ENCODE results near the gene SRD5A3. TPM values are rescaled to one million over a fixed set of nuclear protein-coding genes. Genes with fewer than 3 reads are reported as not detected.

The SRD5A3 gene
- total RNA-seq, 2 experiments from 2014 or later, result 8.8 to 9.7 TPM

- ATAC-seq (no peak), DNase-seq (no peak)
- Mint-ChIP-seq H3K9me3 (ENCODE audit: low read depth) (no peaks in the 10 kb centered on the region), H3K27ac (no peak overlapping the region), H3K4me1 (no peaks in the 10 kb centered on the region), H3K4me3 (no peak overlapping the region), H3K27me3 (no peaks in the 10 kb centered on the region), H3K36me3 (no peaks in the 10 kb centered on the region)
- CTCF ChIA-PET, result interaction anchor here (1.2 kb wide), 1 partner anchor 11 kb away, joined by 3 read pairs; no protein-coding TSS in a partner anchor
Measured at GRCh38 chr4:55367084-55367722, 21.2 kb downstream of the SRD5A3 start.

GRCh38 chr4:55369968-55370367 is 23.9 kb downstream of the SRD5A3 start:
- H3K4me3 Mint-ChIP-seq, result no peak overlapping the region
- H3K4me1 Mint-ChIP-seq, result no peaks in the 10 kb centered on the region
- no peak overlapping the region for H3K27ac Mint-ChIP-seq
- DNase-seq, result no peak
- H3K9me3 Mint-ChIP-seq (ENCODE audit: low read depth), result no peaks in the 10 kb centered on the region
- no peaks in the 10 kb centered on the region for H3K36me3 Mint-ChIP-seq
- no peaks in the 10 kb centered on the region for H3K27me3 Mint-ChIP-seq
- CTCF ChIA-PET, result interaction anchor here (0.7 to 1.1 kb wide), 2 partner anchors 44 to 1242 kb away, joined by 3 read pairs; no protein-coding TSS in a partner anchor
- ATAC-seq, result no peak

GRCh38 chr4:55372259-55372658 is 26.2 kb downstream of the SRD5A3 start:
- Mint-ChIP-seq H3K27me3 (no peaks in the 10 kb centered on the region), H3K4me1 (no peaks in the 10 kb centered on the region), H3K9me3 (ENCODE audit: low read depth) (no peaks in the 10 kb centered on the region), H3K36me3 (no peaks in the 10 kb centered on the region), H3K27ac (no peak overlapping the region), H3K4me3 (no peak overlapping the region)
- CTCF ChIA-PET, result interaction anchor here (2.5 kb wide), 1 partner anchor 26 kb away, joined by 6 read pairs; the partner anchor contains the start of gene SRD5A3
- DNase-seq (no peak), ATAC-seq (no peak)

- ATAC-seq (no peak), DNase-seq (no peak)
- no peak overlapping the region for H3K4me3 Mint-ChIP-seq
- H3K27me3 Mint-ChIP-seq, result no peaks in the 10 kb centered on the region
- H3K4me1 Mint-ChIP-seq, result no peaks in the 10 kb centered on the region
- no peak overlapping the region for H3K27ac Mint-ChIP-seq
- H3K9me3 Mint-ChIP-seq (ENCODE audit: low read depth), result no peaks in the 10 kb centered on the region
- CTCF ChIA-PET, result interaction anchor here (2.5 kb wide), 1 partner anchor 28 kb away, joined by 6 read pairs; the partner anchor contains the start of gene SRD5A3
- H3K36me3 Mint-ChIP-seq, result no peaks in the 10 kb centered on the region
Measured at GRCh38 chr4:55373461-55373860, 27.4 kb downstream of the SRD5A3 start.

GRCh38 chr4:55376698-55377097 is 30.7 kb downstream of the SRD5A3 start:
- Mint-ChIP-seq H3K9me3 (ENCODE audit: low read depth) (no peaks in the 10 kb centered on the region), H3K27me3 (no peaks in the 10 kb centered on the region), H3K36me3 (no peaks in the 10 kb centered on the region), H3K4me3 (no peak overlapping the region), H3K4me1 (peaks cover 3% of the 10 kb centered on the region), H3K27ac (no peak overlapping the region)
- ATAC-seq (no peak), DNase-seq (no peak)
- CTCF ChIA-PET, result no interaction called here

GRCh38 chr4:55378617-55379467 is 32.8 kb downstream of the SRD5A3 start:
- Mint-ChIP-seq H3K4me3 (no peak overlapping the region), H3K4me1 (peaks cover 7% of the 10 kb centered on the region), H3K27ac (no peak overlapping the region), H3K9me3 (ENCODE audit: low read depth) (no peaks in the 10 kb centered on the region), H3K27me3 (no peaks in the 10 kb centered on the region), H3K36me3 (no peaks in the 10 kb centered on the region)
- ATAC-seq, result no peak
- DNase-seq, result no peak
- CTCF ChIA-PET, result no interaction called here

- H3K9me3 Mint-ChIP-seq (ENCODE audit: low read depth), result no peaks in the 10 kb centered on the region
- no peak for ATAC-seq
- peaks cover 11% of the 10 kb centered on the region for H3K4me1 Mint-ChIP-seq
- H3K36me3 Mint-ChIP-seq, result no peaks in the 10 kb centered on the region
- no peak overlapping the region for H3K27ac Mint-ChIP-seq
- CTCF ChIA-PET, result no interaction called here
- H3K27me3 Mint-ChIP-seq, result no peaks in the 10 kb centered on the region
- no peak for DNase-seq
- H3K4me3 Mint-ChIP-seq, result no peak overlapping the region
Measured at GRCh38 chr4:55380576-55380975, 34.5 kb downstream of the SRD5A3 start.

- Mint-ChIP-seq H3K36me3 (no peaks in the 10 kb centered on the region), H3K27me3 (no peaks in the 10 kb centered on the region), H3K27ac (no peak overlapping the region), H3K4me3 (no peak overlapping the region), H3K4me1 (peaks cover 16% of the 10 kb centered on the region), H3K9me3 (ENCODE audit: low read depth) (no peaks in the 10 kb centered on the region)
- ATAC-seq (no peak), DNase-seq (no peak)
- CTCF ChIA-PET, result no interaction called here
Measured at GRCh38 chr4:55381502-55381901, 35.5 kb downstream of the SRD5A3 start.

GRCh38 chr4:55382488-55383003 is 36.5 kb downstream of the SRD5A3 start:
- Mint-ChIP-seq H3K36me3 (no peaks in the 10 kb centered on the region), H3K27ac (no peak overlapping the region), H3K4me1 (peaks cover 16% of the 10 kb centered on the region), H3K9me3 (ENCODE audit: low read depth) (no peaks in the 10 kb centered on the region), H3K27me3 (no peaks in the 10 kb centered on the region), H3K4me3 (no peak overlapping the region)
- CTCF ChIA-PET, result no interaction called here
- no peak for ATAC-seq
- DNase-seq, result no peak

- H3K9me3 Mint-ChIP-seq (ENCODE audit: low read depth), result no peaks in the 10 kb centered on the region
- no peak overlapping the region for H3K4me3 Mint-ChIP-seq
- H3K27ac Mint-ChIP-seq, result no peak overlapping the region
- CTCF ChIA-PET, result interaction anchor here (1.1 kb wide), 1 partner anchor 10 kb away, joined by 5 read pairs; the partner anchor contains the start of gene TMEM165
- peaks cover 16% of the 10 kb centered on the region for H3K4me1 Mint-ChIP-seq
- DNase-seq, result no peak
- H3K36me3 Mint-ChIP-seq, result no peaks in the 10 kb centered on the region
- ATAC-seq, result peak; percentile 27
- peaks cover 1% of the 10 kb centered on the region for H3K27me3 Mint-ChIP-seq
Measured at GRCh38 chr4:55385201-55385649, 39.2 kb downstream of the SRD5A3 start.

GRCh38 chr4:55386073-55386472 is 40.0 kb downstream of the SRD5A3 start:
- Mint-ChIP-seq H3K27ac (no peak overlapping the region), H3K36me3 (no peaks in the 10 kb centered on the region), H3K9me3 (ENCODE audit: low read depth) (no peaks in the 10 kb centered on the region), H3K4me1 (peaks cover 16% of the 10 kb centered on the region), H3K27me3 (peaks cover 3% of the 10 kb centered on the region), H3K4me3 (no peak overlapping the region)
- CTCF ChIA-PET, result interaction anchor here (1.0 kb wide), 1 partner anchor 40 kb away, joined by 3 read pairs; the partner anchor contains the start of gene SRD5A3
- no peak for DNase-seq
- ATAC-seq, result peak; percentile 39

- peaks cover 13% of the 10 kb centered on the region for H3K4me1 Mint-ChIP-seq
- no peaks in the 10 kb centered on the region for H3K36me3 Mint-ChIP-seq
- DNase-seq (no peak), ATAC-seq (no peak)
- no peak overlapping the region for H3K4me3 Mint-ChIP-seq
- no peak overlapping the region for H3K27ac Mint-ChIP-seq
- CTCF ChIA-PET, result no interaction called here
- H3K27me3 Mint-ChIP-seq, result peaks cover 3% of the 10 kb centered on the region
- no peaks in the 10 kb centered on the region for H3K9me3 Mint-ChIP-seq (ENCODE audit: low read depth)
Measured at GRCh38 chr4:55386840-55387239, 40.8 kb downstream of the SRD5A3 start.

- Mint-ChIP-seq H3K9me3 (ENCODE audit: low read depth) (no peaks in the 10 kb centered on the region), H3K27ac (no peak overlapping the region), H3K4me3 (no peak overlapping the region), H3K4me1 (peaks cover 25% of the 10 kb centered on the region), H3K36me3 (peaks cover 17% of the 10 kb centered on the region), H3K27me3 (peaks cover 3% of the 10 kb centered on the region)
- ATAC-seq (no peak), DNase-seq (no peak)
- CTCF ChIA-PET, result interaction anchor here (1.3 to 5.4 kb wide), 2 partner anchors 34 to 46 kb away, joined by 3 to 41 read pairs; partner anchors contain the start of gene SRD5A3
Measured at GRCh38 chr4:55393461-55394320, 47.6 kb downstream of the SRD5A3 start.
